CD4-positive, CD25-positive, alpha-beta regulatory T cell (primary cell): ENCODE data around the gene SMIM20. TPM values are rescaled to one million over a fixed set of nuclear protein-coding genes. Genes with fewer than 3 reads are reported as not detected.
A peak's percentile ranks its signal among the peaks of the same experiment; 100 is the strongest.

Experiments
- ATAC-seq, 2 donors: fragments of 150-1000 bp; cut with Tn5 transposase; one replicate each; pipeline ENCODE4 v1.10.0; 2021; ENCODE audit warnings: low read depth in 2 of 2, moderate number of reproducible peaks in 2 of 2, moderate library complexity in 1 of 2
- DNase-seq, 3 donors: peaks; one replicate each; pipeline versions ENCODE4 v3.0.0 to v3.0.0-alpha.2; 2012 to 2022; ENCODE audit warnings: mixed read lengths in 1 of 3
- H3K27ac ChIP-seq: one replicate; pipeline ENCODE4 v1.7.0; 2013; ENCODE audit warnings: mild to moderate bottlenecking, low read length; ENCODE audit not compliant: insufficient read depth, poor library complexity, severe bottlenecking
- H3K27me3 ChIP-seq: one replicate; pipeline ENCODE4 v1.7.0; 2013; ENCODE audit warnings: low read length; ENCODE audit not compliant: control insufficient read depth, insufficient read depth
- H3K36me3 ChIP-seq: one replicate; pipeline ENCODE4 v1.7.0; 2013; ENCODE audit warnings: mild to moderate bottlenecking, low read length, moderate library complexity; ENCODE audit not compliant: control insufficient read depth, insufficient read depth
- H3K4me1 ChIP-seq: 2 replicates; pipeline ENCODE4 v1.7.0; 2013; ENCODE audit warnings: mild to moderate bottlenecking, low read length; ENCODE audit not compliant: insufficient read depth, control insufficient read depth, poor library complexity, severe bottlenecking
- H3K4me3 ChIP-seq: one replicate; pipeline ENCODE4 v1.7.0; 2013; ENCODE audit warnings: low read depth, mild to moderate bottlenecking, low read length, moderate library complexity
- H3K9me3 ChIP-seq, 2 experiments: 1 replicate in 1 of 2; 2 replicates in 1 of 2; pipeline ENCODE4 v1.7.0; 2013; ENCODE audit warnings: low read length in 2 of 2, mild to moderate bottlenecking in 1 of 2, moderate library complexity in 1 of 2; ENCODE audit not compliant: control insufficient read depth in 2 of 2
- H3K27ac Mint-ChIP-seq, 3 donors: one replicate each; pipeline ENCODE4 v1.8.0; 2020 to 2022; ENCODE audit warnings: mild to moderate bottlenecking in 3 of 3, mixed read lengths in 3 of 3, moderate library complexity in 2 of 3
- H3K27me3 Mint-ChIP-seq: one replicate; pipeline ENCODE4 v1.8.0; 2022; ENCODE audit warnings: mild to moderate bottlenecking, mixed read lengths
- H3K36me3 Mint-ChIP-seq: one replicate; pipeline ENCODE4 v1.8.0; 2020; ENCODE audit warnings: mixed read lengths
- H3K4me1 Mint-ChIP-seq, 4 donors: one replicate each; pipeline ENCODE4 v1.8.0; 2020 to 2022; ENCODE audit warnings: mixed read lengths in 4 of 4, mild to moderate bottlenecking in 1 of 4
- H3K4me3 Mint-ChIP-seq, 4 donors: one replicate each; pipeline ENCODE4 v1.8.0; 2020 to 2022; ENCODE audit warnings: mild to moderate bottlenecking in 4 of 4, mixed read lengths in 4 of 4, moderate library complexity in 3 of 4
- H3K9me3 Mint-ChIP-seq, 7 donors: one replicate each; pipeline ENCODE4 v1.8.0; 2020 to 2022; ENCODE audit warnings: mixed read lengths in 7 of 7, mild to moderate bottlenecking in 3 of 7, moderate library complexity in 2 of 7
- polyA plus RNA-seq, 4 donors: library from polyadenylated mRNA; unstranded; fragments of 300-500 nt; fragmentation: Illumina TruSeq; gene quantifications; one replicate each; pipeline ENCODE4 v1.2.3, GENCODE V29; 2021
- total RNA-seq: library from RNA; stranded (reverse); gene quantifications from one replicate; pipeline ENCODE4 v1.2.3, GENCODE V29; 2022

The SMIM20 gene
- total and polyA plus RNA-seq, 5 donors from 2014 or later = 7.4 to 80.5 (median 54.1) TPM

GRCh38 chr4:25969374-25970155, 55.5 kb downstream of the SMIM20 start:
- Mint-ChIP-seq H3K27ac (no peak overlapping the region), H3K4me3 (no peak overlapping the region), H3K9me3 (peaks cover 0 to 2% (median 0%) of the 10 kb centered on the region in 7 donors), H3K27me3 (peaks cover 9% of the 10 kb centered on the region), H3K4me1 (no peaks in the 10 kb centered on the region), H3K36me3 (no peaks in the 10 kb centered on the region)
- no peak overlapping the region for H3K4me3 ChIP-seq
- H3K36me3 ChIP-seq = no peaks in the 10 kb centered on the region
- DNase-seq (no peak), ATAC-seq (no peak)
- no peaks in the 10 kb centered on the region for H3K9me3 ChIP-seq
- no peaks in the 10 kb centered on the region for H3K4me1 ChIP-seq
- H3K27ac ChIP-seq = no peak overlapping the region
- no peaks in the 10 kb centered on the region for H3K27me3 ChIP-seq

- peaks cover 0 to 2% (median 0%) of the 10 kb centered on the region in 7 donors for H3K9me3 Mint-ChIP-seq
- no peak overlapping the region for H3K4me3 Mint-ChIP-seq
Measured at GRCh38 chr4:25970226-25970675, 56.2 kb downstream of the SMIM20 start.

DNA sequence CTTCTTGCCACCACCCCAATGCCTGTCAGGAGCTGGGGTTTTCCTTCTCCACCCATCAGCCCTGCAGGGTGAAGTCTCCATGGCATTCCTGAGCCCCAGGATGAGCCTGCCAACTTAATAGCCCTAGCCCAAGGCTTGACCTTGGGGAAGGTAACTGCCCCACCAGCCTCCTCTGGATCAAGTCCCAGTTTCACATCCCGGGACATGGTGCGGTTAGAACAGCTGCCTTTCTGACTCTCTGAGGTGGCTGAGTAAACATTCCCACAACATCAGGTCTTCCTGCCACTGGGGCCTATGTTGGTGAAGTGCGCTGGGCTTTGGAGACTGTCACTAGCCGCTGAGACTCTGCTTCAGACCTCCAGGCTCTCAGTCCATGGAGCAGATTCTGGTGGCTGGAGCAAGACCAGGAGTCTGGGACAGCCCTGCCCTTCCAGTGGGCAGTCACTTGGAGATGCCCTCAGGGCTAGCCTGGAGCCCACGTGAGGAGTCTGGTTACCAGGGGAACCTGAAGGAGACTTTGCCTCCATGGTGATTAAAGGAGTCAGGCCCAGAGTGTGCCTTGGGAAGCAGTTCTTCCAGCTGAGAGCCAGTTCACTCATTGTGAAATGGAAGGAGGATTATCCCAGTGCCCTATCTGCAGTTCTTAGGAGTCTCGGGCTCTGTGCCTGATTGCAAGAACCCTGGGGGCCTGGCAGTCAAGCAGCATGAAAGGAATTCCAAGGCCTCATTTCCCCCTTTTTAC, 56.8 kb downstream of the SMIM20 start:
- peaks cover 0 to 2% (median 0%) of the 10 kb centered on the region in 7 donors for H3K9me3 Mint-ChIP-seq
- no peaks in the 10 kb centered on the region for H3K36me3 Mint-ChIP-seq

More at GRCh38 chr4:25970226-25970675, 56.2 kb downstream of the SMIM20 start:
- Histone ChIP-seq H3K27ac (no peak overlapping the region), H3K4me1 (no peaks in the 10 kb centered on the region), H3K4me3 (no peak overlapping the region), H3K36me3 (no peaks in the 10 kb centered on the region), H3K27me3 (no peaks in the 10 kb centered on the region), H3K9me3 (no peaks in the 10 kb centered on the region)
- no peaks in the 10 kb centered on the region for H3K36me3 Mint-ChIP-seq
- DNase-seq (no peak), ATAC-seq (no peak)
- no peaks in the 10 kb centered on the region for H3K4me1 Mint-ChIP-seq
- H3K27me3 Mint-ChIP-seq = peaks cover 9% of the 10 kb centered on the region
- H3K27ac Mint-ChIP-seq = no peak overlapping the region

DNA sequence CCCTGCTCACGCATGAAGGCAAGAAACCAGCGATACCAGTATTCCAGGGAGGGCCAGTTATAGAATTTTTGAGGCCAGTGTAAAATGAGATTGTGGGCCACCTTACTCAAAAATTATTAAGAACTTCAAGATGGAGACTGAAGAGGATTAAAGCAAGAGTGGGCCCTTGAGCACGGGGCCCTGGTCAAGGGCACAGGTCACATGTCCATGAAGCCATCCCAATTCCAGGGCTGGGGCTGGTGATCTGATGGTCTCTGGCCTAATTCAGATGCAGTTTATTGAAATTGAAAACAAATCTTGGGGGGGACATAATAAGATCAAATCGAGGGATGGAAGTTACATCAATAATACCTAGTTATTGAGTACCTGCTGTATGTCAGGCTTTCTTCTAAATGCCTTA, 58.3 kb downstream of the SMIM20 start:
- Histone ChIP-seq H3K27me3 (no peaks in the 10 kb centered on the region), H3K36me3 (no peaks in the 10 kb centered on the region), H3K9me3 (no peaks in the 10 kb centered on the region), H3K27ac (no peak overlapping the region), H3K4me1 (no peaks in the 10 kb centered on the region), H3K4me3 (no peak overlapping the region)
- Mint-ChIP-seq H3K9me3 (peaks cover 0 to 2% (median 0%) of the 10 kb centered on the region in 7 donors), H3K4me3 (no peak overlapping the region), H3K4me1 (no peaks in the 10 kb centered on the region), H3K36me3 (no peaks in the 10 kb centered on the region), H3K27ac (no peak overlapping the region), H3K27me3 (peaks cover 12% of the 10 kb centered on the region)
- ATAC-seq = no peak
- DNase-seq = no peak

More for the DNA sequence above, 56.8 kb downstream of the SMIM20 start:
- H3K4me3 Mint-ChIP-seq = no peak overlapping the region
- H3K4me3 ChIP-seq = no peak overlapping the region
- H3K27me3 Mint-ChIP-seq = peaks cover 4% of the 10 kb centered on the region
- H3K4me1 ChIP-seq = no peaks in the 10 kb centered on the region
- no peaks in the 10 kb centered on the region for H3K9me3 ChIP-seq
- ATAC-seq = no peak
- no peaks in the 10 kb centered on the region for H3K27me3 ChIP-seq
- H3K27ac ChIP-seq = no peak overlapping the region
- no peak for DNase-seq
- no peaks in the 10 kb centered on the region for H3K4me1 Mint-ChIP-seq
- no peaks in the 10 kb centered on the region for H3K36me3 ChIP-seq
- H3K27ac Mint-ChIP-seq = no peak overlapping the region

GRCh38 chr4:25972984-25973745, 59.1 kb downstream of the SMIM20 start:
- no peaks in the 10 kb centered on the region for H3K4me1 ChIP-seq
- H3K4me3 ChIP-seq = no peak overlapping the region
- no peaks in the 10 kb centered on the region for H3K27me3 ChIP-seq
- H3K36me3 Mint-ChIP-seq = no peaks in the 10 kb centered on the region
- no peak for DNase-seq
- peaks cover 12% of the 10 kb centered on the region for H3K27me3 Mint-ChIP-seq
- no peaks in the 10 kb centered on the region for H3K9me3 ChIP-seq
- H3K4me1 Mint-ChIP-seq = no peaks in the 10 kb centered on the region
- H3K27ac Mint-ChIP-seq = peak overlapping the region in 1 of 3 donors; percentile 1
- ATAC-seq = no peak
- no peaks in the 10 kb centered on the region for H3K36me3 ChIP-seq
- H3K27ac ChIP-seq = no peak overlapping the region
- H3K4me3 Mint-ChIP-seq = no peak overlapping the region
- H3K9me3 Mint-ChIP-seq = peaks cover 0 to 2% (median 0%) of the 10 kb centered on the region in 7 donors

- Mint-ChIP-seq H3K27me3 (peaks cover 12% of the 10 kb centered on the region), H3K27ac (no peak overlapping the region), H3K9me3 (peaks cover 0 to 1% (median 0%) of the 10 kb centered on the region in 7 donors), H3K4me1 (no peaks in the 10 kb centered on the region), H3K4me3 (no peak overlapping the region), H3K36me3 (no peaks in the 10 kb centered on the region)
- H3K27ac ChIP-seq = no peak overlapping the region
- H3K36me3 ChIP-seq = no peaks in the 10 kb centered on the region
- ATAC-seq (no peak), DNase-seq (no peak)
- no peaks in the 10 kb centered on the region for H3K27me3 ChIP-seq
- no peak overlapping the region for H3K4me3 ChIP-seq
- no peaks in the 10 kb centered on the region for H3K4me1 ChIP-seq
- H3K9me3 ChIP-seq = no peaks in the 10 kb centered on the region
Measured at GRCh38 chr4:25976780-25977179, 62.8 kb downstream of the SMIM20 start.

DNA sequence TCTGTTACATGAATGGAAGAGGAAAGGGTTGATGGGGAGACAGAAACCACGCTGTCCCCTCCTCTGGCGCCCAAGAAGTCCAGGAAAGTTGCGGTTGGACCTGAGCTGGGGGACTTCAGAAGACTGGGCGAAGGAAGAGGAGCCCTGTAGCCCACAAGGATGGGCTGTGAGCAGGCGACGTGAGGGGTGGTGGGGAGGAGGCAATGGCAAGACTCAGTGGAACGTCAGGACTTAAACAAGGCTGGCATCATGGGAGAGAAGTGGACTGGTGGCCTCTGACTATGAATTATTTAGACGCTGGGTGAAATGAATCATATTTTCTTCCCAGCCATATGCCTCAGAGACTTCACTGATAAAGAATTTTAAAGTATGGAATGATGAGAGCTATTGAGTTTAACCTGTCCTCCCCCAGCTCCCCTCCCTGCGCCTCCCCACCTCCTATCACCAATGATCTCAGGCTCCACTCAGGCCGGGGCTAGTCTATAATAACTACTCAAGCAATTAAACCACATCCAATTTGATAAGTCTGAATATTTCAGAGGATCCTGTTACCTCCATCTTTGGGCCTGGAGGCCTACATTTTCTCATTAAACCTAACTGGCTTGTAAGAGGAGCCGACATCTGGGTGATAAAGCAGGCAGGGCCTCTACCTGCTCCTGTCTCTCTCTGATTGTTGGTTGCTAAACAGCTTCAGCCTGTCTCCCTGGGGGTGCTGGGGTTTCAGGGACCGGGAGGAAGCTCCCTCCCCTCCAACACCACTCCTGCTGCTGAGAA, 63.6 kb downstream of the SMIM20 start:
- H3K27ac ChIP-seq = no peak overlapping the region
- no peaks in the 10 kb centered on the region for H3K36me3 ChIP-seq
- Mint-ChIP-seq H3K36me3 (no peaks in the 10 kb centered on the region), H3K27me3 (peaks cover 12% of the 10 kb centered on the region), H3K4me3 (no peak overlapping the region), H3K27ac (no peak overlapping the region), H3K9me3 (peaks cover 0 to 1% (median 0%) of the 10 kb centered on the region in 7 donors), H3K4me1 (no peaks in the 10 kb centered on the region)
- no peaks in the 10 kb centered on the region for H3K9me3 ChIP-seq
- no peak for DNase-seq
- ATAC-seq = no peak
- H3K4me1 ChIP-seq = no peaks in the 10 kb centered on the region
- H3K4me3 ChIP-seq = no peak overlapping the region
- no peaks in the 10 kb centered on the region for H3K27me3 ChIP-seq
